Measurements from ENCODE around the gene TAS1R2.
A peak's percentile ranks its signal among the peaks of the same experiment; 100 is the strongest.

The TAS1R2 gene

GRCh38 chr1:18828224-18828623 is 31.2 kb downstream of the TAS1R2 start:
- no peak overlapping the region for H3K4me3 ChIP-seq (ENCODE audit: low read depth, low read length)
- no peak for TF ChIP-seq CTCF (IDR thresholded peaks at IDR 0.05; ENCODE audit: control insufficient read depth, extremely low read depth, insufficient read depth)
- no peak for DNase-seq (ENCODE audit: low read depth)

- no peak for DNase-seq (ENCODE audit: low read depth)
- H3K4me3 ChIP-seq (ENCODE audit: low read depth, low read length): no peak overlapping the region
- no peak for TF ChIP-seq CTCF (IDR thresholded peaks at IDR 0.05; ENCODE audit: control insufficient read depth, extremely low read depth, insufficient read depth)
These were observed 36.0 kb downstream of the TAS1R2 start for GRCh38 chr1:18823438-18823837.

GRCh38 chr1:18820791-18821641 is 38.4 kb downstream of the TAS1R2 start:
- peak; percentile 22 for DNase-seq (ENCODE audit: low read depth)
- TF ChIP-seq CTCF (IDR thresholded peaks at IDR 0.05; ENCODE audit: control insufficient read depth, extremely low read depth, insufficient read depth): peak; percentile 79
- H3K4me3 ChIP-seq (ENCODE audit: low read depth, low read length): no peak overlapping the region

GRCh38 chr1:18819986-18820790 is 39.3 kb downstream of the TAS1R2 start:
- no peak overlapping the region for H3K4me3 ChIP-seq (ENCODE audit: low read depth, low read length)
- DNase-seq (ENCODE audit: low read depth): no peak
- no peak for TF ChIP-seq CTCF (IDR thresholded peaks at IDR 0.05; ENCODE audit: control insufficient read depth, extremely low read depth, insufficient read depth)

GRCh38 chr1:18819203-18819602 is 40.3 kb downstream of the TAS1R2 start:
- TF ChIP-seq CTCF (IDR thresholded peaks at IDR 0.05; ENCODE audit: control insufficient read depth, extremely low read depth, insufficient read depth): no peak
- no peak for DNase-seq (ENCODE audit: low read depth)
- no peak overlapping the region for H3K4me3 ChIP-seq (ENCODE audit: low read depth, low read length)

GRCh38 chr1:18817795-18818435 is 41.5 kb downstream of the TAS1R2 start:
- no peak overlapping the region for H3K4me3 ChIP-seq (ENCODE audit: low read depth, low read length)
- TF ChIP-seq CTCF (IDR thresholded peaks at IDR 0.05; ENCODE audit: control insufficient read depth, extremely low read depth, insufficient read depth): no peak
- DNase-seq (ENCODE audit: low read depth): no peak
